HCEC 1CT (cell line): ENCODE results near the gene NUDT16L1.
"Not testable (repeated sequence)": the region's sequence is repeated elsewhere in the genome, so short reads cannot be mapped to it uniquely, and the experiment has no call there.

ENCODE experiments used
- DNase-seq: peaks from one replicate; pipeline ENCODE4 v3.0.0-alpha.2; 2017

The NUDT16L1 gene

DNA sequence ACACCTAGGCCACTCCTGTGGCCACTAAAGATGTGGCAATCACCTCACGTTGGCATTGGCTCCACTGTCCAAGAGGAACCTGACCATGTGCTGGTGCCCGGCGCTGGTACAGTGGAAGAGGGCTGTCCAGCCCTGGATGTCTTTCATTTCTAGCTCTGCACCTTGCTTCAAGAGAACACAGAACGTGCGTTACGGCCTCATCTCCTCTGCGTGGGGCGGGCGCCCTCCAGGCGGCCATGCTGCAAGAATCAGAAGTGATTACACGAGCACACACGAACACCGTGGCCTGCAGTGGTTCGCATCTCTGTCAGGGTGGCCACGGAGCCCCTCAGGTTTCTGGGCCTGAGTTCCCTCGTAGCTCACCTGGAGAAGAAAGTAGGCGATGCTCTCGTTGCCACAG is 33.3 kb downstream of the NUDT16L1 start:
- DNase-seq = no peak

DNA sequence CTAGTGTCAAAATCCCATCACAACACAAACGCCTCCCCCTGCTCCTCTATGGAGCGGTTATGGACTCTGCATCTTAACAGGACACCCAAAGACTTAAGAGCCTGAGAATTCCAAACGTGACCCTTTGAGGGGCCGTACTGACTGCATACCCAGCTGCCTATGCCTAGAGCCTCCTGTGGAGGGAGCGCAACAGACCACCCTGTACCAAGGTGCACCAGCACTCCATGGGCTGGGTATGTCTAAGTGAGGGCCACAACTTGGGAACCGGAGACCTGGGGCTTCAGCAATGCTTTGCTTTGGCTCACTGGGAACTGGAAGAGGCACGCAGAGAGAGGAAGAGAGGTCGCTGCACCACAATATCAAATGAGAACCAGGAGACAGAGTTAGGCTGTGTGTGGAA is 35.3 kb downstream of the NUDT16L1 start:
- DNase-seq = no peak

DNA sequence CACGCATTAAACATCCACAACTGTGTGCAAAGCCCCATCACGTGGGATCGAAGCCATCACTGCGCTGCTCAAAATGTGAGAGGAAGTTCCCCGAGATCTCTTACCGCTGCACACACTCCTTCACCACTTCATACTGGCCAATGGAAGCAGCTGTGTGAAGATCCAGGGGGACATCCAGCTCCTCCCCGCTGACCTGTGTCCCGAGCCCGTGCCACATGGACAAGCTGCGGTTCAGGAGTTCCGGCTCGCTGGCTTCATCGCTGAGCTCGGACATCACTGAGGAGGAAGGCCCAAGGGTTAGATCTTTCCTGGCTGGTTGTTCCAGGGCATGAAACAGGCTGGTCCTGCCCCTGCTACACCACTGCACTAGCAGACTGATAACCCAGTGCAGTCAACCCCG is 36.5 kb downstream of the NUDT16L1 start:
- no peak for DNase-seq

DNA sequence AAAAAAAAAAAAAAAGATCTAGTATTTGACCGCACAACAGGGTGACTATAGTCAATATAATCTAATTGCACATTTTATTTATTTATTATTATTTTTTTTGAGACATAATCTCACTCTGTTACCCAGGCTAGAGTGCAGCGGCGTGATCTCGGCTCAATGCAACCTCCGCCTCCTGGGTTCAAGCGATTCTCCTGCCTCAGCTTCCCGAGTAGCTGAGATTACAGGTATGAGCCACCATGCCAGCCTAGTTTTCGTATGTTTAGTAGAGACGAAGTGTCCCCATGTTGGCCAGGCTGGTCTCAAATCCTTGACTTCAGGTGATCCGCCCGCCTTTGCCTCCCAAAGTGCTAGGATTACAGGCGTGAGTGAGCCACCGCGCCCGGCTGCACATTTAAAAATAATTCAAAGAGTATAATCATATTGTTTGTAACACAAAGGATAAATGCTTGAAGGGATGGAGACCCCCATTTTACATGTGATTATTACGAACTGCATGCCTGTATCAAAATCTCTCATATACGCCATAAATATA is 39.9 kb downstream of the NUDT16L1 start:
- no peak for DNase-seq

DNA sequence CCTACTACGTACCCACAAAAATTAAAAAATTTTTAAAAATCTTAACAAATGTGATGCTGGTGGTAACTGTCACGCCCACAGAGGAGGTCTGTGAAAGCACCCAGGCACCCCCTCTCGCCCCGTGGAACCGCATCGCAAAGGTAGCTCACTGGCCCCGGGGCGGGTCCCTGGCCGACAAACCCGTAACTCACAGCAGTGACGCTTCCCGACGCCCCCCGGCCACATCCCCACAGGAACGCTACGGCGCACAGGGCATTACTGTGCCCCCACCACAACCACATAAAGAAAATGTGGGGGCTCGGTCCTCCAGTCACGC is 40.3 kb downstream of the NUDT16L1 start:
- no peak for DNase-seq

DNA sequence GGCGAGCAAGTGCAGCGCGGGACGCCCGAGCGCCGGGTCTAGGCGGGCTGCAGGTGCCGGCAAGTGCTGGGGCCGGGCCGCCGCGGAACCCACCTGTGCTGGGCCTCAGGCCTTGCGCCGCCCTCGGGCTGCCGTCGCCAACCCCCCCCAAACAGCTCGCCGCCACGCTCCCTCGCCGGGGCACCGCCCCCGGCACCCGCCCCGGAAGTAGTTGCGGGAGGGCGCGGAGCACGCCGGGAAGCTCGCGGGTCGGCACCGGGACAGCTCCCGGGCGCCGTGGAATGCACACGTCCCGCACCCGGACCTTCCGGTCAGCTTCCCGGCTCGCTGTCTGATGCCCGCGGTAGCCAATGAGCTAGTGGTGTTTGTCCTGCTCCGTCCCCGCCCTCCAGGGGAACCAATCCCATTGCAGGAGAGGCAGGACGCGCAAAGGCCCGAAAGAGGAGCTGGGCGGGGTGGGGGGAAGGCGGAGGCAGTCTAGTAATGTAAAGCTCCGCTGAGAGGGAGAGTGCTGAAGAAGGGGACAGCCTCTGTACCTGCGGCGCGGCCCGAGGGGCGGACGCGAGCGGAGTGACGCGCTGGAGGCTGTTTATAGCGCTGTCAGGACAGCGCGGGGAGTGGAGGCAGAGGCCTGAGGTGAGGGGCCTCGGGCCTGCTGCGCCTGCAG is 40.8 kb downstream of the NUDT16L1 start, which contains the start of the genes ANKS3 and DNAAF8:
Gene ANKS3, minus strand, starts transcription at position 209 of the 667 bp plus-strand sequence. CDS start 4,122 bp downstream, outside the sequence.
Gene DNAAF8, plus strand, starts transcription at position 475 of the 667 bp plus-strand sequence. CDS start 1,978 bp downstream, outside the sequence.
- peak; percentile 98 for DNase-seq

DNA sequence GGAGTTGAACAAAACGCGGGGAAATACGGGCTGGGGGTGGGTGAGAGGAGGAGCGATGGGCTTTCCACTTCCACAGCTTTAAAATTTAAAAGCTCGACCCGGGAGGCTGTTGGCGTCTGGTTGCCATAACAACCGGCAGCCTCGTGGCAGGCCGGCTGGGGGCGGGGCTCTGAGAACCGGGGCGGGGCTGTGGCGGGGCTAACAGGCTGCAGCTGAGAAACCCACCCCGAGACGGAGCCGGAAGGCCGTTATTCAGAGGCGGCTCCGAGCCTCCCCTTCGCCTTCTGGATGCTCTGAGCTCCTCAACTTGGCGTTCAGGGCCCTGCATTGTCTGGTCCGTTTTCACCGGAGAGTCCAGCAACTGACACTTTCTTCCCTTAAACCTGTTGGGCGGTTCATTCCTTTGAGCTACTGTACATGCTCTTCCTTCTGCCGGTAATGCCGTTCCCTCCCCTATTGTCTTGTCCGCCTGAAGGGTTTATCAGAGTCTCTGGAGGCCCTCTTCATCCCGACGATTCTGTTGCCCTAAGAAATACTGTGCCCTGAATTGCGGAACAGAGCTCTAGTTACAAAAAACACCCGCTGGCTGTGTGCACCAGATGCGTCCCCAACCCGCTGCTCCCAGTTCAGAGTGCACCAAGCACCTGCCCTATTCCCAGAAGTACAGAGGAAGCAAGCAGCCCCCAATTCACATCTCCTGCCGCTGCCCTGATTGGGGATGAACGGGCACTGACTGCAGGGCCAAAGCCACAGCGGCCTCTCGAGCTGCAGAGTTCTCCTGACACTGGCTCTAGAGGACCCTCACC is 41.6 kb downstream of the NUDT16L1 start:
- peak; percentile 59 for DNase-seq

DNA sequence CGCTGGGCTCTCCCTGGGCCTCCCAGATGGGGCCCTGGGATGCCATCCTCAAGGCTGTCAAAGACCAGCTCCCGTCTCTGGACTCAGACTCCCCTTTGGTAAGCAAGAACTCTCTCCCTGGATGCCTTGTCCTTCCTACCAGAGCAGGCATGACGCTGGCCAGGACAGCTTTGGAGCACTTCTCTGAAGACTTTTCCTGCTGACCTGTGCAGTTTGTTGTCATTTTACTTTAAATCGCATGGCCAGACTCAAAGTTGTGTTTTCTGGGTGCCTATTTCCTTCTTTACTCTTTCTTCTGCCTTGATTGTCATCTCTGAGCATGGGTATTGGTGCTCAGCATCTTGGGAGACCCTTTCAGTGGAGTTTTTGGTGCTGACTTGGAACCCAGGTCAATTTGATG is 43.2 kb downstream of the NUDT16L1 start:
- no peak for DNase-seq

DNA sequence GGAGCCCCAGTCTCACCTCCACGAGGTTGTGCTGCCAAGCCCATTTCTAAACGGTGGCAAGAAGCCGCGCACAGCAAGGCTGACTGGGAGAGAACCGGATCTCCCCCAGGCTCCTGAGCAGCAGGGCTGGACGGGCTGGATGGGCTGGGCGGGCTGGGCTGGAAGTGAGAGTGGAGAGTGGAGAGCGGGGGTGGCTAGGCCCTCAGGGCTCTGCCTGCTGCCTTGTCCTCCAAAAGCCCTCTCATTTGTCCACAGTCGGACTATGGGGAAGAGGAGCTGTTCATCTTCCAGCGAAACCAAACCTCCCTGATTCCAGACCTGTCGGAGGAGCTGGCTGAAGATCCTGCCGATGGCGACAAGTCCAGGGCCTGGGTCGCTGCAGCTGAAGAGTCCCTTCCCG is 44.2 kb downstream of the NUDT16L1 start:
- DNase-seq = no peak

DNA sequence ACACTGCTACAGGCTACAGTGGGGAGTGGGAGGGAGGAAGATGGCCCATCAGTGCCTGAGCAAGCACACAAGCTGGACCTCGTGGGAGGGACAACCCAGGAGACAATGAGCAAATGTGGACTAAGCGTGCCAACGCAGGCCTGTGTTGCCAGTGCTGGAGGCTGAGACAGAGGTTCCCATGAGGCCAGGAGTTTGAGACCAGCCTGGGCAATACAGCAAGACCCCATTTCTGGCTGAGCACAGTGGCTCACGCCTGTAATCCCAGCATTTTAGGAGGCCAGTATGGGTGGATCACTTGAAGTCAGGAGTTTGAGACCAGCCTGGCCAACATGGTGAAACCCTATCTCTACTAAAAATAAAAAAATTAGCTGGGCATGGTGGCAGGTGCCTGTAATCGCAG is 45.0 kb downstream of the NUDT16L1 start:
- not testable (repeated sequence) for DNase-seq

DNA sequence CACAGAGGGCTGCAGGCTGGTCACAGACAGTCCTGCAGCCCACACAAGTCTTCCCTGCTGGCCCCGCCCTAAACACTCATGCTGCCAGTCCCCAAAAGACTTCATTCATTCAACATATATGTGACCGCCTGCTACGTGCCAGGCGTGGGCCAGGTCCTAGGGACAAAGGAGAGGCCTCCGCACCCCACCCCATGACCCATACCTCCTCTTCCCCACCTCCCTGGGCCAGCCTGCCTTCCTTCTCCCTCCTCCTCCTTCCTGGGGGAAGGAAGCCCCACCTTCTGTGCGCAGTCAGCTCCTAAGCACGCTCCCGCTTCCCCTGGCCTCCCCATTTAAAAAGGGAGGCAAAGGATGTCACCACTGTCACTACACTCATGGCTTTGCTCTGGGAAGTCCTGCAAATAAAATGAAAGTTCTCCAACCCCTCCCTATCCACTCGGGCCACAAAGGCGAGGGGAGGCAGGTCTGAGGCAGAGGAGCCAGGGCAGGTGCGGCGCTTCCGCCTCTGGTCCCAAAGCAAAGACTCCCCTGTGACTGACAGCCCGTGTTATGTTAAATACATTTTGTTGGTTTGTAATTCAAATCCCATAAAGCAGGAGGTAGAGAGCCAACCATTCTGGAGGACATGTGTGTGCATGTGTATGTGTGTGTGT is 50.0 kb downstream of the NUDT16L1 start:
- DNase-seq = no peak

DNA sequence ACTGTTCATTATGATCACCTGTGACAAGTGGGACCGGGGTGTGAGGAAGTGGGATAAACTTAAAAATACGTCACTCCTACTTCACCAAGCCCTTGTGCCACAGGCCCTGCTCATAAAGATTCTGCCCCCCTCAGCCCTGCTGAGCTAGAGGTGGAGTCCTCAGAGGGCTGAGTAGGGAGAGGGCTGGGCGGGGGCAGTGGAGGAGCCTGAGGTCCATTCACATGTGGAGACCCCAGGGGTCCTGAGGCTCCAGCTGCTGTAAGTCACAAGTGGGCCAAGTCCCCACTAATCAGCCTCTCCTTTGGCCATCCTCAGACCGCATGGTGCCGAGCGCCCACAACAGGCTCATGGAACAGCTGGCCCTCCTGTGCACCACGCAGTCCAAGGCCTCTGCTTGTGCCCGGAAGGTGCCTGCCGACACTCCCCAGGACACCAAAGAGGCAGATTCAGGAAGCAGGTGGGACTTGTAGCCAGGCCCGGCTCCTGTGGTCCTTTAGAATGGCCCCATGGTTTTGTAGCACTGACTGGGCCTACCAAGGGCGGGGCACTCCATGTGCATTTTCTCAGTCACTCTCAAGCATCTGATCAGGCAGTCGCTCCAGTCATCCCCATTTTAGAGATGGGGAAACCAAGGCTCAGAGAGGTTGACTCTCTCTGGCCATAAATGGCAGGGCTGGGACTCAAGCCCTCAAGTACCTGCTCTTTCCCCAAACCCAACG is 51.4 kb downstream of the NUDT16L1 start:
- DNase-seq = no peak

DNA sequence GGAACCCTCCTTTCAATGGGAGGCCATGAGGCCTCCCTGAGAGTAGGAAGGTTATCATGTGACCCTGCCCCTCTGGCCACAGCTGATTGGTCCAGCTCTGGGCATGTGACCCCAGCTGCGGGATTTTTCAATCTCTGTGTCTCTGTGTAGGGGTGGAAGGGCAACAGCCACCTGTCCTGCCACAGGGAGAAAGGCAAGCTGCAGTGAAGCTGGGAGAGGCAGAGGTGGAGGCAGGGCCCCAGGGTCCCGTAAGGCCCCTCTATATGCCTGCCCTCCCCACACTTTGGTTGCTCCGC is 51.9 kb downstream of the NUDT16L1 start:
- no peak for DNase-seq
